Activated T-cell treated with anti-CD3 and anti-CD28 coated beads for 24 hours (primary cell): ENCODE data around the gene SIGLEC1.

Experiments used
- DNase-seq: peaks from one replicate; pipeline ENCODE4 v3.0.0-alpha.2; 2020; ENCODE audit warnings: low read depth

Gene SIGLEC1

GRCh38 chr20:3678856-3679720 is 33.3 kb downstream of the SIGLEC1 start:
- DNase-seq: no peak

- DNase-seq: no peak
Observed at GRCh38 chr20:3678198-3678597, 34.2 kb downstream of the SIGLEC1 start.

GRCh38 chr20:3677733-3678132 is 34.7 kb downstream of the SIGLEC1 start:
- no peak for DNase-seq

- no peak for DNase-seq
Observed at GRCh38 chr20:3674995-3675900, 37.2 kb downstream of the SIGLEC1 start.

GRCh38 chr20:3674447-3674846 is 38.0 kb downstream of the SIGLEC1 start:
- DNase-seq: no peak

GRCh38 chr20:3673221-3674070 is 39.0 kb downstream of the SIGLEC1 start:
- no peak for DNase-seq

- no peak for DNase-seq
Observed at GRCh38 chr20:3672547-3673171, 39.7 kb downstream of the SIGLEC1 start.

- DNase-seq: no peak
Observed at GRCh38 chr20:3671986-3672546, 40.3 kb downstream of the SIGLEC1 start.

GRCh38 chr20:3670945-3671344 is 41.5 kb downstream of the SIGLEC1 start:
- no peak for DNase-seq

- no peak for DNase-seq
Observed at GRCh38 chr20:3670511-3670910, 41.9 kb downstream of the SIGLEC1 start.

GRCh38 chr20:3669710-3670367 is 42.6 kb downstream of the SIGLEC1 start:
- DNase-seq: no peak

GRCh38 chr20:3667434-3668037 is 44.9 kb downstream of the SIGLEC1 start:
- no peak for DNase-seq

GRCh38 chr20:3663858-3664257 is 48.5 kb downstream of the SIGLEC1 start:
- no peak for DNase-seq

GRCh38 chr20:3663031-3663701 is 49.2 kb downstream of the SIGLEC1 start, which contains the start of gene GFRA4:
TSS of gene GFRA4 (minus strand) at chr20:3663399. CDS start at chr20:3663399, 0 bp downstream.
- no peak for DNase-seq
